ENCODE results near the gene HTRA1. TPM values are rescaled to one million over a fixed set of nuclear protein-coding genes. Genes with fewer than 3 reads are reported as not detected.
A peak's percentile ranks its signal among the peaks of the same experiment; 100 is the strongest.

Gene HTRA1
- total and polyA plus RNA-seq, 7 donors = 22.7 to 162 (median 119) TPM

GRCh38 chr10:122510736-122511135 lies 49.4 kb downstream of the HTRA1 start:
- Histone ChIP-seq H3K9me3 (no peaks in the 10 kb centered on the region), H3K4me3 (no peak overlapping the region), H3K27me3 (no peaks in the 10 kb centered on the region), H3K36me3 (peaks cover 24 to 79% (median 36%) of the 10 kb centered on the region in 4 donors), H3K27ac (no peak overlapping the region), H3K4me1 (no peaks in the 10 kb centered on the region)
- intact Hi-C loops (cut with DNase I) = no loop called here
- no peak for DNase-seq
- 84 to 94% methylated on average over 3 of the region's 3 CpGs for WGBS, 2 donors
- TF ChIP-seq EP300 (IDR thresholded peaks at IDR 0.05) (no peak), POLR2AphosphoS5 (IDR thresholded peaks at IDR 0.05) (no peak), POLR2A (IDR thresholded peaks at IDR 0.05) (no peak)
- TF ChIP-seq, protein P1, sequence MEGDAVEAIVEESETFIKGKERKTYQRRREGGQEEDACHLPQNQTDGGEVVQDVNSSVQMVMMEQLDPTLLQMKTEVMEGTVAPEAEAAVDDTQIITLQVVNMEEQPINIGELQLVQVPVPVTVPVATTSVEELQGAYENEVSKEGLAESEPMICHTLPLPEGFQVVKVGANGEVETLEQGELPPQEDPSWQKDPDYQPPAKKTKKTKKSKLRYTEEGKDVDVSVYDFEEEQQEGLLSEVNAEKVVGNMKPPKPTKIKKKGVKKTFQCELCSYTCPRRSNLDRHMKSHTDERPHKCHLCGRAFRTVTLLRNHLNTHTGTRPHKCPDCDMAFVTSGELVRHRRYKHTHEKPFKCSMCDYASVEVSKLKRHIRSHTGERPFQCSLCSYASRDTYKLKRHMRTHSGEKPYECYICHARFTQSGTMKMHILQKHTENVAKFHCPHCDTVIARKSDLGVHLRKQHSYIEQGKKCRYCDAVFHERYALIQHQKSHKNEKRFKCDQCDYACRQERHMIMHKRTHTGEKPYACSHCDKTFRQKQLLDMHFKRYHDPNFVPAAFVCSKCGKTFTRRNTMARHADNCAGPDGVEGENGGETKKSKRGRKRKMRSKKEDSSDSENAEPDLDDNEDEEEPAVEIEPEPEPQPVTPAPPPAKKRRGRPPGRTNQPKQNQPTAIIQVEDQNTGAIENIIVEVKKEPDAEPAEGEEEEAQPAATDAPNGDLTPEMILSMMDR (IDR thresholded peaks at IDR 0.05) = no peak

- H3K36me3 ChIP-seq = peaks cover 18 to 84% (median 43%) of the 10 kb centered on the region in 4 donors
- no peaks in the 10 kb centered on the region for H3K4me1 ChIP-seq
- no peak overlapping the region for H3K4me3 ChIP-seq
- intact Hi-C loops (cut with DNase I) = no loop called here
- H3K27me3 ChIP-seq = no peaks in the 10 kb centered on the region
- 67 to 88% methylated on average over 4 of the region's 4 CpGs for WGBS, 2 donors
- no peaks in the 10 kb centered on the region for H3K9me3 ChIP-seq
- no peak for TF ChIP-seq POLR2AphosphoS5 (IDR thresholded peaks at IDR 0.05)
- no peak for TF ChIP-seq EP300 (IDR thresholded peaks at IDR 0.05)
- TF ChIP-seq POLR2A (IDR thresholded peaks at IDR 0.05) = no peak
- TF ChIP-seq, protein P1 (IDR thresholded peaks at IDR 0.05) = no peak
- no peak for DNase-seq
- H3K27ac ChIP-seq = no peak overlapping the region
Measured at GRCh38 chr10:122513053-122513452, 51.7 kb downstream of the HTRA1 start.

DNA sequence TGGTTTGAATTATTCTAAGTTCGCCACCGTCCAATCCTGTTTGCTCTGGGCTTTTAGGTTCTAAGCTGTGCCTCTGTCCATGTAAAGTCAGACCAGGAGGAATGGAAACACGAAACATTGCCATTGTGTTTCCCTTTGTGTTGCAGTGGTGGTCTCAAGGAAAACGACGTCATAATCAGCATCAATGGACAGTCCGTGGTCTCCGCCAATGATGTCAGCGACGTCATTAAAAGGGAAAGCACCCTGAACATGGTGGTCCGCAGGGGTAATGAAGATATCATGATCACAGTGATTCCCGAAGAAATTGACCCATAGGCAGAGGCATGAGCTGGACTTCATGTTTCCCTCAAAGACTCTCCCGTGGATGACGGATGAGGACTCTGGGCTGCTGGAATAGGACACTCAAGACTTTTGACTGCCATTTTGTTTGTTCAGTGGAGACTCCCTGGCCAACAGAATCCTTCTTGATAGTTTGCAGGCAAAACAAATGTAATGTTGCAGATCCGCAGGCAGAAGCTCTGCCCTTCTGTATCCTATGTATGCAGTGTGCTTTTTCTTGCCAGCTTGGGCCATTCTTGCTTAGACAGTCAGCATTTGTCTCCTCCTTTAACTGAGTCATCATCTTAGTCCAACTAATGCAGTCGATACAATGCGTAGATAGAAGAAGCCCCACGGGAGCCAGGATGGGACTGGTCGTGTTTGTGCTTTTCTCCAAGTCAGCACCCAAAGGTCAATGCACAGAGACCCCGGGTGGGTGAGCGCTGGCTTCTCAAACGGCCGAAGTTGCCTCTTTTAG lies 52.9 kb downstream of the HTRA1 start:
- no peak for DNase-seq
- peak overlapping the region in 2 of 4 donors; percentile 19 to 41 for H3K27ac ChIP-seq
- no peaks in the 10 kb centered on the region for H3K27me3 ChIP-seq
- no peak for TF ChIP-seq POLR2AphosphoS5 (IDR thresholded peaks at IDR 0.05)
- no peak for TF ChIP-seq EP300 (IDR thresholded peaks at IDR 0.05)
- TF ChIP-seq POLR2A (IDR thresholded peaks at IDR 0.05) = no peak
- TF ChIP-seq, protein P1 (IDR thresholded peaks at IDR 0.05) = no peak
- no peaks in the 10 kb centered on the region for H3K9me3 ChIP-seq
- H3K4me3 ChIP-seq = no peak overlapping the region
- no peaks in the 10 kb centered on the region for H3K4me1 ChIP-seq
- peaks cover 9 to 72% (median 31%) of the 10 kb centered on the region in 4 donors for H3K36me3 ChIP-seq
- intact Hi-C loops (cut with DNase I) = no loop called here
- whole genome bisulfite sequencing, 2 donors = 91 to 95% methylated on average over 22 of the region's 22 CpGs

DNA sequence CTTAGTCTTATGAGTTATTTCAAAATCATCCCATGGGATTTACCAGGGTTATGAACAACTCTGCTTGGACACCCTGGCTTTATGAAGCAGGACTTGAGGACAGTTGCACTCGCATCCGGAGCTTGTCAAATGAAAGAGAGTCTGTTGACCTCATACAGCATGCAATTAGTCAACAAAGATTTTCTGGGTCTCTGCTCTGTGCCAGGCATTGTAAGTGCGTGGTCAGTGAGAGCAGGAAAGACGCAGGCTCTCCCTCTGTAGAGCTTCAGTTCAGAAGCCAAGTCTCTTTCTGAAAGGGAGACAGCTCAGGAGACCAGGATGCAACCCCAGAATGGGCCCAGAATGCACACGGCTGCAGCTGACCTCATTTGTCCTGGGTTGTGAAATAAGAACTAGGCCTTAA lies 53.7 kb downstream of the HTRA1 start:
- H3K36me3 ChIP-seq = peaks cover 9 to 64% (median 30%) of the 10 kb centered on the region in 4 donors
- intact Hi-C loops (cut with DNase I) = no loop called here
- no peaks in the 10 kb centered on the region for H3K9me3 ChIP-seq
- DNase-seq = no peak
- no peaks in the 10 kb centered on the region for H3K4me1 ChIP-seq
- WGBS, 2 donors = 84 to 86% methylated on average over 5 of the region's 5 CpGs
- H3K27me3 ChIP-seq = no peaks in the 10 kb centered on the region
- H3K27ac ChIP-seq = peak overlapping the region in 3 of 4 donors; percentile 19 to 43 (median 35)
- no peak overlapping the region for H3K4me3 ChIP-seq
- TF ChIP-seq POLR2AphosphoS5 (IDR thresholded peaks at IDR 0.05) = peak in 3 of 4 donors; percentile 6 to 27 (median 16)
- TF ChIP-seq, protein P1 (IDR thresholded peaks at IDR 0.05) = no peak

Measured in sigmoid colon (tissue), 7 donors.